Kidney (tissue), 14 donors: ENCODE results near the gene STAMBP. TPM values are rescaled to one million over a fixed set of nuclear protein-coding genes. Genes with fewer than 3 reads are reported as not detected.
"Not testable (repeated sequence)": the region's sequence is repeated elsewhere in the genome, so short reads cannot be mapped to it uniquely, and the experiment has no call there.

ENCODE experiments used
- DNase-seq, 5 donors: peaks; one replicate each; pipeline ENCODE4 v3.0.0-alpha.2; 2013 to 2020
- FAIRE-seq: peaks from 2 replicates; lab custom pipeline; 2012; peaks lifted over from hg19 to GRCh38; lab: Jason Lieb, UNC
- H3K27ac ChIP-seq, 2 donors: one replicate each; pipeline ENCODE4 v1.7.0; 2013; ENCODE audit warnings: low read depth in 2 of 2, low read length in 2 of 2, inconsistent platforms in 1 of 2
- H3K27me3 ChIP-seq: one replicate; pipeline ENCODE4 v1.7.1; 2013; ENCODE audit warnings: low read length, inconsistent platforms; ENCODE audit not compliant: control insufficient read depth, insufficient read depth
- H3K36me3 ChIP-seq, 3 donors: one replicate each; pipeline versions ENCODE4 v1.7.0 to v1.7.1; 2013; ENCODE audit warnings: low read length in 3 of 3, control low read depth in 1 of 3, inconsistent platforms in 1 of 3; ENCODE audit not compliant: insufficient read depth in 3 of 3, control insufficient read depth in 2 of 3
- H3K4me1 ChIP-seq, 3 donors: one replicate each; pipeline versions ENCODE4 v1.7.0 to v1.7.1; 2013; ENCODE audit warnings: low read length in 3 of 3, inconsistent platforms in 1 of 3, low read depth in 1 of 3; ENCODE audit not compliant: control insufficient read depth in 2 of 3, insufficient read depth in 2 of 3
- H3K4me3 ChIP-seq, 3 donors: one replicate each; pipeline versions ENCODE4 v1.7.0 to v1.8.1; 2013; ENCODE audit warnings: low read length in 3 of 3, control low read depth in 1 of 3, inconsistent platforms in 1 of 3
- H3K9ac ChIP-seq, 3 donors: one replicate each; pipeline versions ENCODE4 v1.7.0 to v1.7.1; 2013; ENCODE audit warnings: low read length in 3 of 3, control low read depth in 1 of 3, inconsistent platforms in 1 of 3
- H3K9me3 ChIP-seq, 3 donors: one replicate each; pipeline versions ENCODE4 v1.7.0 to v1.7.1; 2013; ENCODE audit warnings: low read length in 3 of 3, control low read depth in 1 of 3, inconsistent platforms in 1 of 3; ENCODE audit not compliant: control insufficient read depth in 2 of 3, insufficient read depth in 1 of 3
- CTCF ChIP-seq: IDR thresholded peaks from 3 replicates; pipeline ENCODE4 v1.5.1; 2012; ENCODE audit warnings: mild to moderate bottlenecking, moderate library complexity, borderline replicate concordance; ENCODE audit not compliant: insufficient read depth; ENCODE audit errors: extremely low read depth
- intact Hi-C: fragments of 100-400 bp; cut with DNase I; formaldehyde crosslinking; loops from one replicate; pipeline ENCODE4 v1.11.1; 2022
- polyA plus RNA-seq: library from polyadenylated mRNA; stranded (reverse); fragments of 350-450 nt; fragmentation: Illumina TruSeq; extraction: RNeasy Lipid Tissue Mini Kit (QIAGEN cat#74804); gene quantifications from one replicate; pipeline ENCODE4 v1.2.3, GENCODE V29; 2014; ENCODE audit warnings: low read depth, low replicate concordance; ENCODE audit not compliant: insufficient read depth
- total RNA-seq: library from RNA; stranded (reverse); fragmentation: NEBNext Ultra II Directional; extraction: Animal tissue kit (Norgen Biotek cat#: 25700); gene quantifications from one replicate; pipeline ENCODE4 v1.2.1, GENCODE V29; 2021
- donor health status: control.
- donor health status: control.
- donor health status: control.
- donor health status: control.
- donor health status: control.
- donor health status: DM: yes; HTN: yes; CAD: no.
- donor health status: Normal renal cell carcinoma (clear cell type).

Gene STAMBP
- total and polyA plus RNA-seq, 2 donors from 2014 or later, result 34.8 to 58.9 TPM

- Histone ChIP-seq H3K27me3 (no peaks in the 10 kb centered on the region), H3K9ac (no peak overlapping the region), H3K36me3 (no peaks in the 10 kb centered on the region), H3K27ac (no peak overlapping the region), H3K9me3 (no peaks in the 10 kb centered on the region), H3K4me3 (no peak overlapping the region), H3K4me1 (no peaks in the 10 kb centered on the region)
- no peak for TF ChIP-seq CTCF
- DNase-seq (peak in 2 of 5 donors; percentile 9 to 18), FAIRE-seq (no peak)
- intact Hi-C loops, result no loop called here
Observed at GRCh38 chr2:73877071-73877802, 48.5 kb downstream of the STAMBP start.

GRCh38 chr2:73877984-73878383, 49.2 kb downstream of the STAMBP start:
- intact Hi-C loops, FAIRE-seq, H3K4me3 ChIP-seq, DNase-seq, H3K9me3 ChIP-seq, H3K36me3 ChIP-seq, H3K27me3 ChIP-seq, H3K4me1 ChIP-seq, H3K27ac ChIP-seq, H3K9ac ChIP-seq: not testable (repeated sequence)

DNA sequence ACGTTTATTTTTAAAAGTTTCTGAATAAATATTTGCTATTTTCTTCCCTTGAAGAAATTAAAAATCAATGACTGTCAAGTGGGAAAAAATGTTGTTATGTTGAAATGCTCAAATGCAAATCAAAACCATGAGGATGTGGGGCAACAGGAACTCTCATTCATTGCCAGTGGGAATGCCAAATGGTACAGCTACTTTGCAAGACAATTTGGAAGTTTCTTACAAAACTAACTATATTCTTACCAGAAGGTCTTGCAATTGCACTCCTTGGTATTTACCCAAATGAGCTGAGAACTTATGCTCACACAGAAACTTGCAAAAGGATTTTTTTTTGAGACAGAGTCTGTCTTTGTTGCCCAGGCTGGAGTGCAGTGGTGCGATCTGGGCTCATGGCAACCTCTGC, 56.6 kb downstream of the STAMBP start:
- Histone ChIP-seq H3K27ac (no peak overlapping the region), H3K9ac (no peak overlapping the region), H3K27me3 (no peaks in the 10 kb centered on the region), H3K36me3 (no peaks in the 10 kb centered on the region), H3K9me3 (no peaks in the 10 kb centered on the region), H3K4me3 (no peak overlapping the region), H3K4me1 (no peaks in the 10 kb centered on the region)
- DNase-seq, result no peak
- no peak for FAIRE-seq
- TF ChIP-seq CTCF, result no peak
- intact Hi-C loops, result no loop called here

DNA sequence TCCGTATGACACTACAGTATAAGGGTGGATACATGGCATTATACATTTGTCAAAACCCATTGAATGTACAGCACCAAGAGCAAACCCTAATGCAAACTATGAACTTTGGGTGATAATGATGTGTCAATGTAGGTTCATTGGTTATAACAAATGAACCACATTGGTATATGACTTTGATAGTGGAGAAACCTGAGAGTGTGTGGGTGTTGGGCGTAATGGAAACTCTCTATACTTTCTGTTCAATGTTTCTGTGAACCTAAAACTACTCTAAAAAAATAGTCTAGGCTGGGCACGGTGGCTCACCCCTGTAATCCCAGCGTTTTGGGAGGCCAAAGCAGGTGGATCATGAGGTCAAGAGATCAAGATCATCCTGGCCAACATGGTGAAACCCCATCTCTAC, 57.6 kb downstream of the STAMBP start:
- DNase-seq (no peak), FAIRE-seq (no peak)
- Histone ChIP-seq H3K27ac (no peak overlapping the region), H3K36me3 (no peaks in the 10 kb centered on the region), H3K9me3 (no peaks in the 10 kb centered on the region), H3K4me1 (no peaks in the 10 kb centered on the region), H3K4me3 (no peak overlapping the region), H3K9ac (no peak overlapping the region), H3K27me3 (no peaks in the 10 kb centered on the region)
- intact Hi-C loops, result no loop called here
- no peak for TF ChIP-seq CTCF

GRCh38 chr2:73887596-73888353, 59.0 kb downstream of the STAMBP start:
- intact Hi-C loops, H3K27me3 ChIP-seq, H3K9ac ChIP-seq, H3K4me3 ChIP-seq, H3K36me3 ChIP-seq, H3K27ac ChIP-seq, DNase-seq, H3K9me3 ChIP-seq, FAIRE-seq, H3K4me1 ChIP-seq: not testable (repeated sequence)
